Measurements from ENCODE around the gene RPTOR. TPM values are rescaled to one million over a fixed set of nuclear protein-coding genes. Genes with fewer than 3 reads are reported as not detected.

Gene RPTOR
- total RNA-seq, 1 experiment from 2014 or later, result 58.0 TPM

- ChIA-PET CTCF (no interaction called here), POLR2A (no interaction called here)
- ATAC-seq, result no peak
- in situ Hi-C loops (cut with HindIII; ENCODE audit: low pct_unique_long_range_greater_than_20kb, low sequenced_read_pairs), result no loop called here
- Histone ChIP-seq H3K9me3 (ENCODE audit: control insufficient read depth, insufficient read depth, low read depth, low read length) (no peaks in the 10 kb centered on the region), H3K27ac (ENCODE audit: low read length) (no peak overlapping the region), H3K27me3 (ENCODE audit: control insufficient read depth, insufficient read depth, low read length) (no peaks in the 10 kb centered on the region), H3K4me3 (ENCODE audit: low read depth in 2 of 2, low read length in 2 of 2) (no peak overlapping the region), H3K36me3 (ENCODE audit: control insufficient read depth, insufficient read depth, low read length) (no peaks in the 10 kb centered on the region), H3K4me1 (ENCODE audit: control insufficient read depth, insufficient read depth, low read length) (peaks cover 8% of the 10 kb centered on the region; the same call in 1 of the 2 replicates)
- intact Hi-C loops (cut with micrococcal nuclease; ENCODE audit: unreplicated experiment), result no loop called here
- DNase-seq (ENCODE audit: low read depth, low spot score), result no peak
- TF ChIP-seq REST (IDR thresholded peaks at IDR 0.05; ENCODE audit: insufficient read depth in 1 of 2, low read depth in 2 of 2, low read length in 1 of 2) (no peak), SIN3A (IDR thresholded peaks at IDR 0.05; ENCODE audit: borderline replicate concordance, insufficient read depth, low read depth, low read length) (no peak), CTCF (IDR thresholded peaks at IDR 0.05) (no peak), TCF7L2 (IDR thresholded peaks at IDR 0.05; ENCODE audit: low read depth, low read length) (no peak), POLR2AphosphoS5 (IDR thresholded peaks at IDR 0.05; ENCODE audit: low read depth, low read length) (no peak)
- no TSS peak for BruUV-seq (replicated peaks)
These were observed 174.8 kb downstream of the RPTOR start for GRCh38 chr17:80719449-80719848.

- ChIA-PET POLR2A (no interaction called here), CTCF (no interaction called here)
- Histone ChIP-seq H3K27me3 (ENCODE audit: control insufficient read depth, insufficient read depth, low read length) (no peaks in the 10 kb centered on the region), H3K4me3 (ENCODE audit: low read depth in 2 of 2, low read length in 2 of 2) (no peak overlapping the region; a peak in 1 of 4 replicates), H3K27ac (ENCODE audit: low read length) (peak overlapping the region; percentile 59; the same call in 1 of the 2 replicates), H3K36me3 (ENCODE audit: control insufficient read depth, insufficient read depth, low read length) (no peaks in the 10 kb centered on the region), H3K9me3 (ENCODE audit: control insufficient read depth, insufficient read depth, low read depth, low read length) (no peaks in the 10 kb centered on the region), H3K4me1 (ENCODE audit: control insufficient read depth, insufficient read depth, low read length) (peaks cover 8% of the 10 kb centered on the region)
- BruUV-seq (replicated peaks), result no TSS peak
- ATAC-seq (peak; percentile 85), DNase-seq (ENCODE audit: low read depth, low spot score) (peak; percentile 20)
- no peak for TF ChIP-seq POLR2AphosphoS5 (IDR thresholded peaks at IDR 0.05; ENCODE audit: low read depth, low read length)
- TF ChIP-seq REST (IDR thresholded peaks at IDR 0.05; ENCODE audit: insufficient read depth in 1 of 2, low read depth in 2 of 2, low read length in 1 of 2), result no peak
- TF ChIP-seq SIN3A (IDR thresholded peaks at IDR 0.05; ENCODE audit: borderline replicate concordance, insufficient read depth, low read depth, low read length), result no peak
- no peak for TF ChIP-seq TCF7L2 (IDR thresholded peaks at IDR 0.05; ENCODE audit: low read depth, low read length)
- TF ChIP-seq CTCF (IDR thresholded peaks at IDR 0.05), result no peak
- intact Hi-C loops (cut with micrococcal nuclease; ENCODE audit: unreplicated experiment), result no loop called here
- in situ Hi-C loops (cut with HindIII; ENCODE audit: low pct_unique_long_range_greater_than_20kb, low sequenced_read_pairs), result no loop called here
These were observed 176.3 kb downstream of the RPTOR start for GRCh38 chr17:80720610-80721577.
